Measurements from ENCODE around the gene MAGI2.

Gene MAGI2

DNA sequence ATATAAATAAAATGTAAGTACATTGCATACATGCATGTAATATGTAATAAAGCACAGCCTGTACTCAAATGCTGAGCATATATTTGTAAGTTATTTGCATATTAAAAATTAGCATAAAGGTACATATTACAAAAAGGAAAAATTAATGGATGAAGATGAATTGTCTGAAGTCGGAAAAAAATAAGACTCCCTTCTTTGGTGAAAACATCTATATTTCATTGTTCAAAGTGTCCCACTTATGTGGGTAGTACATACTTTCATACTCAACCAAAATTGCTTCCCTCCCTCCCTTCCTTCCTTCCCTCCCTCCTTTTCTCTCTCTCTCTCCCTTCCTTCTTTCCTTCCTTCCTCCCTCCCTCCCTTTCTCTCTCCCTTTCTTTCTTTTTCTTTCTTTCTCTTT, 498.1 kb downstream of the MAGI2 start:
- TF ChIP-seq ZFP30 (CRISPR knock-in tag; IDR thresholded peaks at IDR 0.05) (no peak), ESRRG (CRISPR knock-in tag; IDR thresholded peaks at IDR 0.05) (no peak), PPARA (CRISPR knock-in tag; IDR thresholded peaks at IDR 0.05; ENCODE audit: borderline replicate concordance) (no peak), BACH2 (CRISPR knock-in tag; IDR thresholded peaks at IDR 0.05; ENCODE audit: borderline replicate concordance) (no peak), ZFP3 (CRISPR knock-in tag; IDR thresholded peaks at IDR 0.05) (no peak), ARNTL (CRISPR knock-in tag; IDR thresholded peaks at IDR 0.05; ENCODE audit: borderline replicate concordance, low read depth) (no peak)
- no peak for ATAC-seq

DNA sequence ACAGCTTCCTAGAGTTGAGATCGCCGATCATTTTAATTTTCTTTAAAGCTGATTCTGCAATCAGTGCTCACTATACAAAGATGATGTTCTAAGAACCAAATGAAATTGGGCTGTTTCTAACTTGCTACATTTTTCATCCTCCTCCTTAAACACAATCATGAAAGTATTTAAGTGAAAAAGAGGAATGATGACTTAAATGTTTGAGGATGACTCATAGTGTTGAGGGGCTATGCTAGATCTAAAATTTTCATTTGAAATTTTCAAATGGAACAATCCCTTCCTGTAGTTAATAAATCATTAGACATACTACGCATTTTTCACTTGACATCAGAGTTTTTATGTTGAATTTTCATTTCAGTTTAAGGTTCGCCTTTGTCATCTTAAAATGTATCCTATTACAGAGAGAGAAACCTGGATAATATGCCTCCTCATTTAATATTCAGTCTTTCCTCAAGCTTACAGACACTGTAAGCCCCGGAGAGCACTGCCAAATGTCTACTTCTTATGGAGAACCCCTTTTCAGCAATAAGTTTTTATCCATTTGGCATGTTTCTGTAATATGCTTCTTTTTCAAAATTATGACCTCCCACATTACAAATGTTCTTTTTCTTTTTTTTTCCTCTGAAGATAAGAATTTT, 499.6 kb downstream of the MAGI2 start:
- ATAC-seq: peak; percentile 86
- no peak for TF ChIP-seq ZFP30 (CRISPR knock-in tag; IDR thresholded peaks at IDR 0.05)
- TF ChIP-seq TOX (CRISPR knock-in tag; IDR thresholded peaks at IDR 0.05; ENCODE audit: borderline replicate concordance): peak; percentile 54; the same call in 1 of the 2 replicates

DNA sequence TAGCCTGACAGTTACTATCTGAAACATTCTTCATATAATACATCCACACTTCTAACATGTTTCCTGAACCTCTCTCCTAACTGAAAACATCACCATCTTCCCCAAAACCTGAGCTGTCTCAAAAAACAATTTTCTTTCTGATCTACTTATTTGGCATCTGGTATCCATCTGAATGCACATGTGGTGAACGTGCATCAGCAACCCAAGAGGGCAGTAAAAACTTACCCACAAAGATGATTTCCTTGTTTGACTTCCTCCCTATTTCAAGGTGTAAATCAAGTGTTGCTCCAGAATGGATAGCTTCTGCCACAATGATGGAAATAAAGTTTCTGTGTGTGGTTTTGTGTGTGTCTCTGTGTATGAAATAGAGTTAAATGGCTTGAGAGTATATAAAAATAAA, 500.4 kb downstream of the MAGI2 start:
- TF ChIP-seq ZNF565 (CRISPR knock-in tag; conservative IDR thresholded peaks at IDR 0.05; ENCODE audit: low read depth) (no peak), BACH2 (CRISPR knock-in tag; IDR thresholded peaks at IDR 0.05; ENCODE audit: borderline replicate concordance) (no peak), RARB (CRISPR knock-in tag; IDR thresholded peaks at IDR 0.05) (no peak), GLIS3 (CRISPR knock-in tag; IDR thresholded peaks at IDR 0.05) (no peak)
- TF ChIP-seq, protein P1, sequence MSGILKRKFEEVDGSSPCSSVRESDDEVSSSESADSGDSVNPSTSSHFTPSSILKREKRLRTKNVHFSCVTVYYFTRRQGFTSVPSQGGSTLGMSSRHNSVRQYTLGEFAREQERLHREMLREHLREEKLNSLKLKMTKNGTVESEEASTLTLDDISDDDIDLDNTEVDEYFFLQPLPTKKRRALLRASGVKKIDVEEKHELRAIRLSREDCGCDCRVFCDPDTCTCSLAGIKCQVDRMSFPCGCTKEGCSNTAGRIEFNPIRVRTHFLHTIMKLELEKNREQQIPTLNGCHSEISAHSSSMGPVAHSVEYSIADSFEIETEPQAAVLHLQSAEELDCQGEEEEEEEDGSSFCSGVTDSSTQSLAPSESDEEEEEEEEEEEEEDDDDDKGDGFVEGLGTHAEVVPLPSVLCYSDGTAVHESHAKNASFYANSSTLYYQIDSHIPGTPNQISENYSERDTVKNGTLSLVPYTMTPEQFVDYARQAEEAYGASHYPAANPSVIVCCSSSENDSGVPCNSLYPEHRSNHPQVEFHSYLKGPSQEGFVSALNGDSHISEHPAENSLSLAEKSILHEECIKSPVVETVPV (CRISPR knock-in tag; IDR thresholded peaks at IDR 0.05): no peak
- peak; percentile 56 for ATAC-seq

DNA sequence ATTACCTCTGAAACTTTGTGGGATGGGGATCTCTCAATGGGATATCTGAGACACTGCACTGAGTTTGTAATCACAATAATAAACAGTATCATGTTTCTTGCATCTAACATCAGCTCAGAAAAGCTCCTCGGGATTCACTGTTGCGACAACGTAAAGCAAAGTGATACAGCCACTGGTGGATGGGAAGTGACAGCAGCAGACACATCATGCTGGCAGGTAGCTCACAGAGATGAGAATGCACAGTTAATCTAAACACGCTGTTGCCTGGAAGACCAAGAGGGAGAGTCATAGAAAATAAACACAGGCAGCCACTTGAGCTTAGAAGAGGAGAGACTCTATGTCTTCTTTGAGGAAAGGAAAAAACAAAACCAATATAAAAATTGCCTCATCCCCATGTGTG, 513.8 kb downstream of the MAGI2 start:
- TF ChIP-seq, protein P2, sequence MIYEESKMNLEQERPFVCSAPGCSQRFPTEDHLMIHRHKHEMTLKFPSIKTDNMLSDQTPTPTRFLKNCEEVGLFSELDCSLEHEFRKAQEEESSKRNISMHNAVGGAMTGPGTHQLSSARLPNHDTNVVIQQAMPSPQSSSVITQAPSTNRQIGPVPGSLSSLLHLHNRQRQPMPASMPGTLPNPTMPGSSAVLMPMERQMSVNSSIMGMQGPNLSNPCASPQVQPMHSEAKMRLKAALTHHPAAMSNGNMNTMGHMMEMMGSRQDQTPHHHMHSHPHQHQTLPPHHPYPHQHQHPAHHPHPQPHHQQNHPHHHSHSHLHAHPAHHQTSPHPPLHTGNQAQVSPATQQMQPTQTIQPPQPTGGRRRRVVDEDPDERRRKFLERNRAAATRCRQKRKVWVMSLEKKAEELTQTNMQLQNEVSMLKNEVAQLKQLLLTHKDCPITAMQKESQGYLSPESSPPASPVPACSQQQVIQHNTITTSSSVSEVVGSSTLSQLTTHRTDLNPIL (CRISPR knock-in tag; IDR thresholded peaks at IDR 0.05; ENCODE audit: low read depth): no peak
- TF ChIP-seq OSR1 (CRISPR knock-in tag; IDR thresholded peaks at IDR 0.05): no peak
- no peak for TF ChIP-seq ISL1 (CRISPR knock-in tag; IDR thresholded peaks at IDR 0.05)
- TF ChIP-seq ZFP30 (CRISPR knock-in tag; IDR thresholded peaks at IDR 0.05): no peak
- TF ChIP-seq TCF4 (CRISPR knock-in tag; IDR thresholded peaks at IDR 0.05; ENCODE audit: borderline replicate concordance): no peak
- no peak for TF ChIP-seq GLIS3 (CRISPR knock-in tag; IDR thresholded peaks at IDR 0.05)
- TF ChIP-seq BACH2 (CRISPR knock-in tag; IDR thresholded peaks at IDR 0.05; ENCODE audit: borderline replicate concordance): no peak
- TF ChIP-seq ZNF565 (CRISPR knock-in tag; conservative IDR thresholded peaks at IDR 0.05; ENCODE audit: low read depth): no peak
- no peak for TF ChIP-seq ZFP3 (CRISPR knock-in tag; IDR thresholded peaks at IDR 0.05)
- TF ChIP-seq, protein P1 (CRISPR knock-in tag; IDR thresholded peaks at IDR 0.05): no peak
- TF ChIP-seq, protein P3, sequence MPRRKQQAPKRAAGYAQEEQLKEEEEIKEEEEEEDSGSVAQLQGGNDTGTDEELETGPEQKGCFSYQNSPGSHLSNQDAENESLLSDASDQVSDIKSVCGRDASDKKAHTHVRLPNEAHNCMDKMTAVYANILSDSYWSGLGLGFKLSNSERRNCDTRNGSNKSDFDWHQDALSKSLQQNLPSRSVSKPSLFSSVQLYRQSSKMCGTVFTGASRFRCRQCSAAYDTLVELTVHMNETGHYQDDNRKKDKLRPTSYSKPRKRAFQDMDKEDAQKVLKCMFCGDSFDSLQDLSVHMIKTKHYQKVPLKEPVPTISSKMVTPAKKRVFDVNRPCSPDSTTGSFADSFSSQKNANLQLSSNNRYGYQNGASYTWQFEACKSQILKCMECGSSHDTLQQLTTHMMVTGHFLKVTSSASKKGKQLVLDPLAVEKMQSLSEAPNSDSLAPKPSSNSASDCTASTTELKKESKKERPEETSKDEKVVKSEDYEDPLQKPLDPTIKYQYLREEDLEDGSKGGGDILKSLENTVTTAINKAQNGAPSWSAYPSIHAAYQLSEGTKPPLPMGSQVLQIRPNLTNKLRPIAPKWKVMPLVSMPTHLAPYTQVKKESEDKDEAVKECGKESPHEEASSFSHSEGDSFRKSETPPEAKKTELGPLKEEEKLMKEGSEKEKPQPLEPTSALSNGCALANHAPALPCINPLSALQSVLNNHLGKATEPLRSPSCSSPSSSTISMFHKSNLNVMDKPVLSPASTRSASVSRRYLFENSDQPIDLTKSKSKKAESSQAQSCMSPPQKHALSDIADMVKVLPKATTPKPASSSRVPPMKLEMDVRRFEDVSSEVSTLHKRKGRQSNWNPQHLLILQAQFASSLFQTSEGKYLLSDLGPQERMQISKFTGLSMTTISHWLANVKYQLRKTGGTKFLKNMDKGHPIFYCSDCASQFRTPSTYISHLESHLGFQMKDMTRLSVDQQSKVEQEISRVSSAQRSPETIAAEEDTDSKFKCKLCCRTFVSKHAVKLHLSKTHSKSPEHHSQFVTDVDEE (CRISPR knock-in tag; IDR thresholded peaks at IDR 0.05): no peak
- TF ChIP-seq, protein P4, sequence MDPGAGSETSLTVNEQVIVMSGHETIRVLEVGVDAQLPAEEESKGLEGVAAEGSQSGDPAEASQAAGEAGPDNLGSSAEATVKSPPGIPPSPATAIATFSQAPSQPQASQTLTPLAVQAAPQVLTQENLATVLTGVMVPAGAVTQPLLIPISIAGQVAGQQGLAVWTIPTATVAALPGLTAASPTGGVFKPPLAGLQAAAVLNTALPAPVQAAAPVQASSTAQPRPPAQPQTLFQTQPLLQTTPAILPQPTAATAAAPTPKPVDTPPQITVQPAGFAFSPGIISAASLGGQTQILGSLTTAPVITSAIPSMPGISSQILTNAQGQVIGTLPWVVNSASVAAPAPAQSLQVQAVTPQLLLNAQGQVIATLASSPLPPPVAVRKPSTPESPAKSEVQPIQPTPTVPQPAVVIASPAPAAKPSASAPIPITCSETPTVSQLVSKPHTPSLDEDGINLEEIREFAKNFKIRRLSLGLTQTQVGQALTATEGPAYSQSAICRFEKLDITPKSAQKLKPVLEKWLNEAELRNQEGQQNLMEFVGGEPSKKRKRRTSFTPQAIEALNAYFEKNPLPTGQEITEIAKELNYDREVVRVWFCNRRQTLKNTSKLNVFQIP (CRISPR knock-in tag; IDR thresholded peaks at IDR 0.05; ENCODE audit: borderline replicate concordance, low read depth): no peak
- no peak for TF ChIP-seq ZNF8 (CRISPR knock-in tag; IDR thresholded peaks at IDR 0.05)
- TF ChIP-seq SNAI2 (CRISPR knock-in tag; IDR thresholded peaks at IDR 0.05): no peak
- ATAC-seq: no peak

Measured in SK-N-SH treated with all-trans-retinoic acid at 6 μM for 48 hours (cell line).